SK-N-MC (cell line): ENCODE measurements around the gene KCNS1.
"Not testable (repeated sequence)": the region's sequence is repeated elsewhere in the genome, so short reads cannot be mapped to it uniquely, and the experiment has no call there.

ENCODE experiments used
- DNase-seq: peaks from one replicate; pipeline ENCODE4 v3.0.0-alpha.2; 2011; ENCODE audit warnings: low read depth, low spot score
- H3K27ac ChIP-seq: fragments of 200-600 bp; sonication (generic); 2 replicates; pipeline ENCODE4 v1.5.1; 2016; ENCODE audit warnings: mixed run types
- H3K36me3 ChIP-seq: fragments of 200-600 bp; sonication (generic); 2 replicates; pipeline ENCODE4 v1.6.1; 2017; ENCODE audit warnings: antibody characterized with exemption, low read length, mixed read lengths; ENCODE audit not compliant: insufficient read depth
- H3K4me3 ChIP-seq: fragments of 200-600 bp; sonication (generic); 2 replicates; pipeline ENCODE4 v1.5.1; 2016
- H3K9ac ChIP-seq: fragments of 200-600 bp; sonication (generic); 2 replicates; pipeline ENCODE4 v1.8.0; 2017; ENCODE audit warnings: mixed run types, mixed read lengths; ENCODE audit not compliant: insufficient read length
- H3K9me3 ChIP-seq: fragments of 200-600 bp; sonication (generic); 2 replicates; pipeline ENCODE4 v1.6.1; 2017; ENCODE audit warnings: low read depth, mild to moderate bottlenecking, antibody characterized with exemption, low read length, moderate library complexity, mixed read lengths
- EZH2 ChIP-seq: fragments of 200-600 bp; sonication (generic); IDR thresholded peaks from one replicate; pipeline ENCODE4 v1.6.1; 2017; ENCODE audit warnings: antibody characterized with exemption
- FOXP2 ChIP-seq: optimal IDR thresholded peaks from 2 replicates; pipeline ENCODE3; 2011; ENCODE audit warnings: mild to moderate bottlenecking, moderate library complexity; ENCODE audit not compliant: insufficient read depth; ENCODE audit errors: extremely low read length, control extremely low read depth
- POLR2AphosphoS5 ChIP-seq: IDR thresholded peaks from 2 replicates; pipeline ENCODE4 v1.6.1; 2012; ENCODE audit warnings: mild to moderate bottlenecking, low read depth, low read length, borderline replicate concordance

Gene KCNS1

GRCh38 chr20:45077559-45077958 is 23.4 kb downstream of the KCNS1 start:
- no peak for TF ChIP-seq POLR2AphosphoS5
- no peak for TF ChIP-seq FOXP2
- Histone ChIP-seq H3K9me3 (no peaks in the 10 kb centered on the region), H3K9ac (no peak overlapping the region), H3K27ac (no peak overlapping the region), H3K36me3 (peaks cover 4% of the 10 kb centered on the region), H3K4me3 (no peak overlapping the region)
- DNase-seq: no peak

GRCh38 chr20:45073221-45073620 is 27.7 kb downstream of the KCNS1 start:
- no peaks in the 10 kb centered on the region; the same call in 1 of the 2 replicates for H3K36me3 ChIP-seq
- no peak for TF ChIP-seq POLR2AphosphoS5
- TF ChIP-seq EZH2: no peak
- no peak for TF ChIP-seq FOXP2
- no peak overlapping the region for H3K4me3 ChIP-seq
- no peak overlapping the region for H3K9ac ChIP-seq
- H3K27ac ChIP-seq: no peak overlapping the region
- DNase-seq: no peak
- no peaks in the 10 kb centered on the region for H3K9me3 ChIP-seq

DNA sequence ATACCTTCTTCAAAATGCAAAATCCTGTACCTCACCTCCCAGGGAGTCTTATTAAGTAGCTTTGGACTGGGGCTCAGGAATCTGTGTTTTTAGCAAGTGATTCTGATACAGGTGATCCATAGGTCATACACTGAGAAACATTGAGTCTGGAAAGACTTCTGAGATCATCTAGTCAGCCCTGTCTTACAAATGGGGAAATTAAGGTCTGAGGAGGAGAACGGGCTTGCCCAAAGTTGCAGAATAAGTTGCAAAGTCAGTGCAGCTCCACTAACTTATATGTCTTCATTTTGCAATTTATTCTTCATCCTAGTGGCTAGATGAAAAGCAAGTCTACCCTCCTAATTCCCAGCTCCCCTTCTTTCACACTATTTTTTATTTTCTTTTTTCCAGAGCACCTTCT is 28.9 kb downstream of the KCNS1 start:
- DNase-seq: no peak
- Histone ChIP-seq H3K36me3 (no peaks in the 10 kb centered on the region; the same call in 1 of the 2 replicates), H3K27ac (no peak overlapping the region), H3K9me3 (no peaks in the 10 kb centered on the region), H3K9ac (no peak overlapping the region), H3K4me3 (no peak overlapping the region)
- TF ChIP-seq EZH2 (no peak), POLR2AphosphoS5 (no peak), FOXP2 (no peak)

DNA sequence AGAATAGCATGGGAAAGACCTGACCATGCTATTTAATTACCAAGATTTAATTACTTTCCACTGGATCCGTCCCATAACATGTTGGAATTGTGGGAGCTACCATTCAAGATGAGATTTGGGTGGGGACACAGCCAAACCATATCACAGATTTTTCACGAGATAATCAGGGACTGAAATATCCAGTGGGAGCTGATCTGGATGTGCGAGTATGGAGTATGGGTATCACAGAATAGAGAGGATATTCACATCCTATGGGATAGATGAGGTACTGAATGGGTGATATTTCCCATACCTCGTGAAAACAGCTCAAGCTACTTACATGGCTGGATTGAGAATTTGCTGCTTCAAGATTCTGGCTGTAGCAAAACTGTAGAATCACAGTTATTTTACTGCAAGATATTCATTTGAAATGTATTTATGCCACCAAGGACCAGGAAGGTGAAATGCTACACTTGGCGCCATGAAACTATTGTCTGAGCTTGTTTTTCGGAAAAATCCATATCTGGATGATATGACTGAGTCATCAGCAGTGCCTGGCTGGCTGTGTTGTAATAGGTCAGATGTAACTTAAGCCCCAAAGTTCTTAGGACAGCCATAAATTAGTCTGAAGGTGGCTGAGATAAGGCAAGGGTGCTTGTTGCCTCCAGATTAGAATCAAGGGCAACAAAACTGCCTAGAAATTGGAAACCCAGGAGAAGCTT is 29.8 kb downstream of the KCNS1 start:
- Histone ChIP-seq H3K27ac (no peak overlapping the region), H3K4me3 (no peak overlapping the region), H3K9me3 (no peaks in the 10 kb centered on the region), H3K36me3 (no peaks in the 10 kb centered on the region; the same call in 1 of the 2 replicates), H3K9ac (no peak overlapping the region)
- DNase-seq: no peak
- TF ChIP-seq EZH2: no peak

GRCh38 chr20:45069261-45069660 is 31.7 kb downstream of the KCNS1 start:
- Histone ChIP-seq H3K9ac (no peak overlapping the region), H3K27ac (no peak overlapping the region), H3K36me3 (no peaks in the 10 kb centered on the region), H3K4me3 (no peak overlapping the region), H3K9me3 (no peaks in the 10 kb centered on the region)
- TF ChIP-seq POLR2AphosphoS5 (no peak), EZH2 (no peak), FOXP2 (no peak)
- no peak for DNase-seq

- Histone ChIP-seq H3K27ac (no peak overlapping the region), H3K9me3 (no peaks in the 10 kb centered on the region), H3K9ac (no peak overlapping the region), H3K4me3 (no peak overlapping the region), H3K36me3 (no peaks in the 10 kb centered on the region)
- TF ChIP-seq POLR2AphosphoS5: no peak
- no peak for TF ChIP-seq EZH2
- TF ChIP-seq FOXP2: no peak
- DNase-seq: no peak
Measured at GRCh38 chr20:45067558-45067957, 33.4 kb downstream of the KCNS1 start.

DNA sequence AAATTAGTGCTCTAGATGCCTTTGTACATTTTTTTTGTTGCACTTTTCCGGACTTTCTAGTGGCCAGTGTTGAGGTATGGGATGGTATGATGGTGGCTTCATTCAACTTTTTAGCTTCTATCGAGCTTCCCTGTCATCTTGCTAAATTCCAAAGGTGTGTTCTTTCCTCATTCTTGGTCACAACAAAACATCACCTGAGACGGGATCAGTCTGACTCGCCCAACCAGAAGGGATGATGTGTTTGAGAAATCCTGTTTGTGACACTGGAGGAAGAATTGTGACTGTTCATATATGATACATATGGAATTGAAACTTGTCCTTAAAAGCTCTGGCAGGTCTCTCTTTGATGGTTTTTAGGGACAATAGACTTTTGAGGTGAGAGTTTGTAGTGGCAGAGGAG is 33.8 kb downstream of the KCNS1 start:
- no peaks in the 10 kb centered on the region for H3K36me3 ChIP-seq

DNA sequence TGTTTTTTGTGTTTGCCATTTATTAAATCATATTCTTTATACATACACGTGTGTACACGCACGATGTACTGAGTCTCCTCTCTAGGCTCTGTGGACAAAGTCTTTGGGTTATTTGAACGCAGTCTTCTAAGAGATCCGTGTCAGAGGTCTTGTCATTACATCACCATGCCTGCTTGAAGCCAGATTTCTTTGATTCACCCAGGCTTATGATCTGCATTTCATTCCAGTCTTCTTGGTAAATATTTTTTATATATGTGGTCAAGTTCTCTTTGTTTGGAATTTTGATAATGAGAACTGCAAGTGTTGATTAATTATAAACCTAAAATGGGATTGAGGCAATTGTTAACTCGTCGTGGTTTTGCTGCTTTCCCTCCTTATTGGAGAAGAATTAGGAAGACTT is 34.6 kb downstream of the KCNS1 start:
- H3K36me3 ChIP-seq: no peaks in the 10 kb centered on the region
- TF ChIP-seq FOXP2 (no peak), EZH2 (no peak), POLR2AphosphoS5 (no peak)
- H3K9me3 ChIP-seq: no peaks in the 10 kb centered on the region
- H3K9ac ChIP-seq: no peak overlapping the region
- no peak for DNase-seq
- H3K27ac ChIP-seq: no peak overlapping the region
- H3K4me3 ChIP-seq: no peak overlapping the region

More for the DNA sequence above, 33.8 kb downstream of the KCNS1 start:
- Histone ChIP-seq H3K27ac (no peak overlapping the region), H3K9me3 (no peaks in the 10 kb centered on the region), H3K9ac (no peak overlapping the region), H3K4me3 (no peak overlapping the region)
- no peak for TF ChIP-seq FOXP2
- TF ChIP-seq EZH2: no peak
- TF ChIP-seq POLR2AphosphoS5: no peak
- no peak for DNase-seq

DNA sequence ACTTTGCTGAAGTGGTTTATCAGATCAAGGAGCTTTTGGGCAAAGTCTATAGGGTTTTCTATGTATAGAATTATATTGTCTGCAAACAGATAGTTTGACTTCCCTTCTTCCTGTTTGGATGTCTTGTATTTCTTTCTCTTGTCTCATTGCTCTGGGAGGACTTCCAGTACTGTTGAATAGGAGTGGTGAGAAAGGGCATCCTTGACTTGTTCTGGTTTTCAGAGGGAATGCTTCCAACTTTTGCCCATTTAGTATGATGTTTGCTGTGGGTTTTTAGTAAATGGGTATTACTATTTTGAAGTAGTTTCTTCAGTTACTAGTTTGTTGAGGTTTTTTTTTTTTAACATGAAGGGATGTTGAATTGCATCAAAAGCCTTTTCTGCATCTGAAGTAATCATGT is 36.1 kb downstream of the KCNS1 start:
- Histone ChIP-seq H3K4me3 (no peak overlapping the region), H3K9me3 (no peaks in the 10 kb centered on the region), H3K9ac (no peak overlapping the region), H3K36me3 (no peaks in the 10 kb centered on the region), H3K27ac (no peak overlapping the region)
- no peak for DNase-seq
- TF ChIP-seq EZH2 (no peak), FOXP2 (no peak), POLR2AphosphoS5 (no peak)

- H3K9ac ChIP-seq, H3K36me3 ChIP-seq, DNase-seq, H3K9me3 ChIP-seq, H3K4me3 ChIP-seq, H3K27ac ChIP-seq: not testable (repeated sequence)
Measured at GRCh38 chr20:45063107-45063506, 37.8 kb downstream of the KCNS1 start.
